Coronary artery (tissue), 2 donors: ENCODE results near the gene PSEN2.

Source experiments
- DNase-seq: peaks from one replicate; pipeline ENCODE4 v3.0.0-alpha.2; 2017; ENCODE audit warnings: low spot score
- H3K27ac ChIP-seq, 2 donors: fragments of 200-600 bp; sonication (generic); one replicate each; pipeline ENCODE4 v1.5.1; 2016 to 2019
- H3K4me3 ChIP-seq: fragments of 200-600 bp; sonication (generic); 2 replicates; pipeline ENCODE4 v1.5.1; 2016; ENCODE audit warnings: mild to moderate bottlenecking, moderate library complexity
- CTCF ChIP-seq: fragments of 200-600 bp; sonication (generic); IDR thresholded peaks from one replicate; pipeline ENCODE4 v1.5.1; 2019; ENCODE audit warnings: antibody characterized with exemption

Gene PSEN2

GRCh38 chr1:226903819-226904716 is 33.7 kb downstream of the PSEN2 start:
- Histone ChIP-seq H3K27ac (no peak overlapping the region), H3K4me3 (no peak overlapping the region)
- DNase-seq, result no peak
- TF ChIP-seq CTCF, result no peak

- no peak for DNase-seq
- Histone ChIP-seq H3K4me3 (no peak overlapping the region), H3K27ac (no peak overlapping the region)
- TF ChIP-seq CTCF, result no peak
These were observed 34.4 kb downstream of the PSEN2 start for GRCh38 chr1:226904772-226905171.

- DNase-seq, result no peak
- no peak for TF ChIP-seq CTCF
- H3K4me3 ChIP-seq, result no peak overlapping the region
- no peak overlapping the region for H3K27ac ChIP-seq
These were observed 38.0 kb downstream of the PSEN2 start for GRCh38 chr1:226908419-226908818.

GRCh38 chr1:226908913-226909312 is 38.5 kb downstream of the PSEN2 start:
- Histone ChIP-seq H3K27ac (no peak overlapping the region), H3K4me3 (no peak overlapping the region)
- DNase-seq, result no peak
- no peak for TF ChIP-seq CTCF

GRCh38 chr1:226912587-226913176 is 42.3 kb downstream of the PSEN2 start:
- Histone ChIP-seq H3K27ac (no peak overlapping the region), H3K4me3 (no peak overlapping the region)
- TF ChIP-seq CTCF, result no peak
- DNase-seq, result peak; percentile 73

- H3K4me3 ChIP-seq, result no peak overlapping the region
- DNase-seq, result no peak
- no peak for TF ChIP-seq CTCF
- no peak overlapping the region for H3K27ac ChIP-seq
These were observed 45.2 kb downstream of the PSEN2 start for GRCh38 chr1:226915672-226915995.

GRCh38 chr1:226916497-226916896 is 46.1 kb downstream of the PSEN2 start:
- H3K27ac ChIP-seq, result no peak overlapping the region

More at GRCh38 chr1:226916497-226916896, 46.1 kb downstream of the PSEN2 start:
- no peak for TF ChIP-seq CTCF
- no peak for DNase-seq
- H3K4me3 ChIP-seq, result no peak overlapping the region
